ENCODE results near the gene LZTR1. TPM values are rescaled to one million over a fixed set of nuclear protein-coding genes. Genes with fewer than 3 reads are reported as not detected.

Gene LZTR1
- polyA plus RNA-seq, 4 donors, result 22.7 to 38.0 (median 28.7) TPM

GRCh38 chr22:20987375-20987774 lies 5.3 kb downstream of the LZTR1 start:
- peaks cover 2 to 77% (median 11%) of the 10 kb centered on the region in 3 donors for H3K36me3 ChIP-seq (ENCODE audit: control insufficient read depth in 3 of 3, insufficient read depth in 2 of 3, low read depth in 1 of 3, low read length in 3 of 3)
- 93 to 96% (median 94%) methylated on average over 14 of the region's 14 CpGs for WGBS, 3 donors

GRCh38 chr22:20988573-20989322 lies 6.7 kb downstream of the LZTR1 start:
- Histone ChIP-seq H3K4me1 (ENCODE audit: control insufficient read depth in 3 of 3, insufficient read depth in 2 of 3, low read depth in 1 of 3, low read length in 2 of 3) (no peaks in the 10 kb centered on the region), H3K27me3 (ENCODE audit: control insufficient read depth in 3 of 3, insufficient read depth in 3 of 3, low read length in 3 of 3) (no peaks in the 10 kb centered on the region), H3K9me3 (ENCODE audit: control insufficient read depth in 2 of 2, insufficient read depth in 1 of 2, low read depth in 1 of 2, low read length in 1 of 2) (no peaks in the 10 kb centered on the region), H3K27ac (ENCODE audit: low read depth in 1 of 3, low read length in 2 of 3) (no peak overlapping the region), H3K4me3 (ENCODE audit: low read depth in 1 of 3, low read length in 3 of 3) (no peak overlapping the region), H3K36me3 (ENCODE audit: control insufficient read depth in 3 of 3, insufficient read depth in 2 of 3, low read depth in 1 of 3, low read length in 3 of 3) (peaks cover 4 to 83% (median 12%) of the 10 kb centered on the region in 3 donors)
- WGBS, 3 donors, result 92 to 96% (median 92%) methylated on average over 16 of the region's 16 CpGs
- FAIRE-seq, result no peak
- DNase-seq, result no peak

More at GRCh38 chr22:20987375-20987774, 5.3 kb downstream of the LZTR1 start:
- DNase-seq (no peak), FAIRE-seq (no peak)
- Histone ChIP-seq H3K9me3 (ENCODE audit: control insufficient read depth in 2 of 2, insufficient read depth in 1 of 2, low read depth in 1 of 2, low read length in 1 of 2) (no peaks in the 10 kb centered on the region), H3K4me3 (ENCODE audit: low read depth in 1 of 3, low read length in 3 of 3) (no peak overlapping the region), H3K27me3 (ENCODE audit: control insufficient read depth in 3 of 3, insufficient read depth in 3 of 3, low read length in 3 of 3) (no peaks in the 10 kb centered on the region), H3K4me1 (ENCODE audit: control insufficient read depth in 3 of 3, insufficient read depth in 2 of 3, low read depth in 1 of 3, low read length in 2 of 3) (peaks cover 0 to 6% (median 0%) of the 10 kb centered on the region in 3 donors), H3K27ac (ENCODE audit: low read depth in 1 of 3, low read length in 2 of 3) (no peak overlapping the region)

- H3K36me3 ChIP-seq (ENCODE audit: control insufficient read depth in 3 of 3, insufficient read depth in 2 of 3, low read depth in 1 of 3, low read length in 3 of 3), result peaks cover 5 to 86% (median 12%) of the 10 kb centered on the region in 3 donors
- no peaks in the 10 kb centered on the region for H3K27me3 ChIP-seq (ENCODE audit: control insufficient read depth in 3 of 3, insufficient read depth in 3 of 3, low read length in 3 of 3)
- H3K4me1 ChIP-seq (ENCODE audit: control insufficient read depth in 3 of 3, insufficient read depth in 2 of 3, low read depth in 1 of 3, low read length in 2 of 3), result no peaks in the 10 kb centered on the region
- DNase-seq (no peak), FAIRE-seq (no peak)
- no peak overlapping the region for H3K4me3 ChIP-seq (ENCODE audit: low read depth in 1 of 3, low read length in 3 of 3)
- H3K9me3 ChIP-seq (ENCODE audit: control insufficient read depth in 2 of 2, insufficient read depth in 1 of 2, low read depth in 1 of 2, low read length in 1 of 2), result no peaks in the 10 kb centered on the region
- no peak overlapping the region for H3K27ac ChIP-seq (ENCODE audit: low read depth in 1 of 3, low read length in 2 of 3)
- 59 to 78% (median 76%) methylated on average over 11 to 17 of the region's 17 CpGs for WGBS, 3 donors
Measured at GRCh38 chr22:20989323-20990138, 7.4 kb downstream of the LZTR1 start.

- H3K27ac ChIP-seq (ENCODE audit: low read depth in 1 of 3, low read length in 2 of 3), result no peak overlapping the region
- H3K4me3 ChIP-seq (ENCODE audit: low read depth in 1 of 3, low read length in 3 of 3), result no peak overlapping the region
- WGBS, 3 donors, result 83 to 88% (median 85%) methylated on average over 21 of the region's 21 CpGs
- H3K9me3 ChIP-seq (ENCODE audit: control insufficient read depth in 2 of 2, insufficient read depth in 1 of 2, low read depth in 1 of 2, low read length in 1 of 2), result no peaks in the 10 kb centered on the region
- H3K4me1 ChIP-seq (ENCODE audit: control insufficient read depth in 3 of 3, insufficient read depth in 2 of 3, low read depth in 1 of 3, low read length in 2 of 3), result no peaks in the 10 kb centered on the region
- FAIRE-seq (no peak), DNase-seq (no peak)
- no peaks in the 10 kb centered on the region for H3K27me3 ChIP-seq (ENCODE audit: control insufficient read depth in 3 of 3, insufficient read depth in 3 of 3, low read length in 3 of 3)
- peaks cover 5 to 89% (median 12%) of the 10 kb centered on the region in 3 donors for H3K36me3 ChIP-seq (ENCODE audit: control insufficient read depth in 3 of 3, insufficient read depth in 2 of 3, low read depth in 1 of 3, low read length in 3 of 3)
Measured at GRCh38 chr22:20990184-20991180, 8.4 kb downstream of the LZTR1 start.

- no peak for FAIRE-seq
- no peak overlapping the region for H3K4me3 ChIP-seq (ENCODE audit: low read depth in 1 of 3, low read length in 3 of 3)
- no peak for DNase-seq
- H3K36me3 ChIP-seq (ENCODE audit: control insufficient read depth in 3 of 3, insufficient read depth in 2 of 3, low read depth in 1 of 3, low read length in 3 of 3), result peaks cover 5 to 93% (median 12%) of the 10 kb centered on the region in 3 donors
- no peaks in the 10 kb centered on the region for H3K4me1 ChIP-seq (ENCODE audit: control insufficient read depth in 3 of 3, insufficient read depth in 2 of 3, low read depth in 1 of 3, low read length in 2 of 3)
- whole genome bisulfite sequencing, 3 donors, result 93 to 95% (median 94%) methylated on average over 24 of the region's 24 CpGs
- H3K9me3 ChIP-seq (ENCODE audit: control insufficient read depth in 2 of 2, insufficient read depth in 1 of 2, low read depth in 1 of 2, low read length in 1 of 2), result no peaks in the 10 kb centered on the region
- H3K27ac ChIP-seq (ENCODE audit: low read depth in 1 of 3, low read length in 2 of 3), result no peak overlapping the region
- H3K27me3 ChIP-seq (ENCODE audit: control insufficient read depth in 3 of 3, insufficient read depth in 3 of 3, low read length in 3 of 3), result no peaks in the 10 kb centered on the region
Measured at GRCh38 chr22:20991252-20992055, 9.4 kb downstream of the LZTR1 start.

- H3K27ac ChIP-seq (ENCODE audit: low read depth in 1 of 3, low read length in 2 of 3), result no peak overlapping the region
- FAIRE-seq (no peak), DNase-seq (no peak)
- WGBS, 3 donors, result 88 to 91% (median 88%) methylated on average over 7 of the region's 7 CpGs
- no peaks in the 10 kb centered on the region for H3K9me3 ChIP-seq (ENCODE audit: control insufficient read depth in 2 of 2, insufficient read depth in 1 of 2, low read depth in 1 of 2, low read length in 1 of 2)
- peaks cover 5 to 99% (median 12%) of the 10 kb centered on the region in 3 donors for H3K36me3 ChIP-seq (ENCODE audit: control insufficient read depth in 3 of 3, insufficient read depth in 2 of 3, low read depth in 1 of 3, low read length in 3 of 3)
- H3K4me1 ChIP-seq (ENCODE audit: control insufficient read depth in 3 of 3, insufficient read depth in 2 of 3, low read depth in 1 of 3, low read length in 2 of 3), result no peaks in the 10 kb centered on the region
- no peak overlapping the region for H3K4me3 ChIP-seq (ENCODE audit: low read depth in 1 of 3, low read length in 3 of 3)
- no peaks in the 10 kb centered on the region for H3K27me3 ChIP-seq (ENCODE audit: control insufficient read depth in 3 of 3, insufficient read depth in 3 of 3, low read length in 3 of 3)
Measured at GRCh38 chr22:20992056-20992442, 10.0 kb downstream of the LZTR1 start.

GRCh38 chr22:20992456-20993303 lies 10.6 kb downstream of the LZTR1 start:
- Histone ChIP-seq H3K36me3 (ENCODE audit: control insufficient read depth in 3 of 3, insufficient read depth in 2 of 3, low read depth in 1 of 3, low read length in 3 of 3) (peaks cover 3 to 99% (median 9%) of the 10 kb centered on the region in 3 donors), H3K4me3 (ENCODE audit: low read depth in 1 of 3, low read length in 3 of 3) (no peak overlapping the region), H3K27me3 (ENCODE audit: control insufficient read depth in 3 of 3, insufficient read depth in 3 of 3, low read length in 3 of 3) (no peaks in the 10 kb centered on the region), H3K27ac (ENCODE audit: low read depth in 1 of 3, low read length in 2 of 3) (no peak overlapping the region), H3K9me3 (ENCODE audit: control insufficient read depth in 2 of 2, insufficient read depth in 1 of 2, low read depth in 1 of 2, low read length in 1 of 2) (no peaks in the 10 kb centered on the region), H3K4me1 (ENCODE audit: control insufficient read depth in 3 of 3, insufficient read depth in 2 of 3, low read depth in 1 of 3, low read length in 2 of 3) (no peaks in the 10 kb centered on the region)
- no peak for FAIRE-seq
- 89 to 92% (median 92%) methylated on average over 21 of the region's 21 CpGs for WGBS, 3 donors
- no peak for DNase-seq
